NCI-H526 treated with DMSO at 0.1 percent for 48 hours (cell line): ENCODE measurements around the gene ETFBKMT.

Source experiments
- DNase-seq: peaks from one replicate; lab custom pipeline; 2025; lab: John Stamatoyannopoulos, UW

ETFBKMT gene

GRCh38 chr12:31659087-31659942 lies at the start of gene ETFBKMT:
Gene ETFBKMT (plus strand): TSS chr12:31659688. CDS start chr12:31661954, 2,266 bp downstream.
- peak; percentile 97 for DNase-seq

- no peak for DNase-seq
Observed at GRCh38 chr12:31612819-31613218, 46.7 kb upstream of the ETFBKMT start.

GRCh38 chr12:31618228-31619025 lies 41.1 kb upstream of the ETFBKMT start:
- no peak for DNase-seq

- no peak for DNase-seq
Observed at GRCh38 chr12:31620311-31620710, 39.2 kb upstream of the ETFBKMT start.

GRCh38 chr12:31622038-31622437 lies 37.5 kb upstream of the ETFBKMT start:
- no peak for DNase-seq

- no peak for DNase-seq
Observed at GRCh38 chr12:31626270-31626995, 33.1 kb upstream of the ETFBKMT start.

GRCh38 chr12:31627456-31628054 lies 31.9 kb upstream of the ETFBKMT start:
- no peak for DNase-seq

GRCh38 chr12:31629756-31630732 lies 29.4 kb upstream of the ETFBKMT start:
- no peak for DNase-seq

- no peak for DNase-seq
Observed at GRCh38 chr12:31631023-31631724, 28.3 kb upstream of the ETFBKMT start.

- DNase-seq = no peak
Observed at GRCh38 chr12:31631809-31632208, 27.7 kb upstream of the ETFBKMT start.

GRCh38 chr12:31633464-31633863 lies 26.0 kb upstream of the ETFBKMT start:
- DNase-seq = no peak

GRCh38 chr12:31634620-31635019 lies 24.9 kb upstream of the ETFBKMT start:
- no peak for DNase-seq

- no peak for DNase-seq
Observed at GRCh38 chr12:31641509-31642090, 17.9 kb upstream of the ETFBKMT start.

GRCh38 chr12:31644536-31644935 lies 15.0 kb upstream of the ETFBKMT start:
- no peak for DNase-seq

- no peak for DNase-seq
Observed at GRCh38 chr12:31645924-31646323, 13.6 kb upstream of the ETFBKMT start.

- no peak for DNase-seq
Observed at GRCh38 chr12:31647086-31647491, 12.4 kb upstream of the ETFBKMT start.

- DNase-seq = no peak
Observed at GRCh38 chr12:31650918-31651317, 8.6 kb upstream of the ETFBKMT start.

GRCh38 chr12:31651893-31652521 lies 7.5 kb upstream of the ETFBKMT start:
- DNase-seq = peak; percentile 88

GRCh38 chr12:31655208-31655607 lies 4.3 kb upstream of the ETFBKMT start:
- DNase-seq = no peak
